GM23338 (cell line): ENCODE results near the gene POLA1. TPM values are rescaled to one million over a fixed set of nuclear protein-coding genes. Genes with fewer than 3 reads are reported as not detected.

Experiments
- ATAC-seq: fragments of 200-7000 bp; cut with Tn5 transposase; 3 replicates; pipeline ENCODE4 v1.9.1; 2020
- DNase-seq: peaks from one replicate; pipeline ENCODE4 v3.0.0-alpha.2; 2015; ENCODE audit warnings: low spot score
- H2AFZ ChIP-seq: fragments of 200-600 bp; sonication (generic); 2 replicates; pipeline ENCODE4 v1.8.0; 2016; ENCODE audit warnings: antibody characterized with exemption, mild to moderate bottlenecking, moderate library complexity
- H3F3A ChIP-seq: fragments of 200-600 bp; sonication (generic); replicated peaks from 2 replicates; pipeline ENCODE4 v1.8.0; 2017; ENCODE audit warnings: antibody characterized with exemption, mixed run types, low read depth
- H3K27ac ChIP-seq: fragments of 200-600 bp; sonication (generic); 2 replicates; pipeline ENCODE4 v1.6.1; 2016; ENCODE audit warnings: low read depth
- H3K27me3 ChIP-seq: fragments of 200-600 bp; sonication (generic); 2 replicates; pipeline ENCODE4 v1.8.0; 2016; ENCODE audit warnings: mild to moderate bottlenecking, mixed run types, moderate library complexity; ENCODE audit not compliant: insufficient read depth
- H3K36me3 ChIP-seq: fragments of 200-600 bp; sonication (generic); 2 replicates; pipeline ENCODE4 v1.8.0; 2016; ENCODE audit warnings: mild to moderate bottlenecking; ENCODE audit not compliant: insufficient read depth
- H3K4me1 ChIP-seq: fragments of 200-600 bp; sonication (generic); 2 replicates; pipeline ENCODE4 v1.8.0; 2016; ENCODE audit warnings: mild to moderate bottlenecking, moderate library complexity; ENCODE audit not compliant: insufficient read depth
- H3K4me2 ChIP-seq: fragments of 200-600 bp; sonication (generic); 2 replicates; pipeline ENCODE4 v1.7.1; 2017; ENCODE audit warnings: mixed run types
- H3K4me3 ChIP-seq: fragments of 200-600 bp; sonication (generic); 2 replicates; pipeline ENCODE4 v1.6.1; 2016; ENCODE audit warnings: mixed run types
- H3K79me2 ChIP-seq: fragments of 200-600 bp; sonication (generic); replicated peaks from 2 replicates; pipeline ENCODE4 v1.8.0; 2017; ENCODE audit warnings: mild to moderate bottlenecking; ENCODE audit not compliant: insufficient read depth
- H3K9me2 ChIP-seq: fragments of 200-600 bp; sonication (generic); 2 replicates; pipeline ENCODE4 v1.8.0; 2017; ENCODE audit not compliant: insufficient read depth
- H4K20me1 ChIP-seq: fragments of 200-600 bp; sonication (generic); replicated peaks from 2 replicates; pipeline ENCODE4 v1.8.0; 2017; ENCODE audit warnings: mild to moderate bottlenecking; ENCODE audit not compliant: insufficient read depth
- H3K27ac Mint-ChIP-seq: 2 replicates; pipeline ENCODE4 v1.8.0; 2020; ENCODE audit warnings: inconsistent platforms, mild to moderate bottlenecking, moderate library complexity, mixed read lengths
- H3K27me3 Mint-ChIP-seq: 3 replicates; pipeline ENCODE4 v1.8.0; 2022; ENCODE audit warnings: low read depth, mild to moderate bottlenecking, moderate library complexity, mixed read lengths, inconsistent platforms; ENCODE audit not compliant: insufficient read depth, poor library complexity
- H3K36me3 Mint-ChIP-seq: 3 replicates; pipeline ENCODE4 v1.8.0; 2021; ENCODE audit warnings: low read depth, mild to moderate bottlenecking, inconsistent platforms, moderate library complexity, mixed read lengths
- H3K4me1 Mint-ChIP-seq: 3 replicates; pipeline ENCODE4 v1.8.0; 2020; ENCODE audit warnings: mild to moderate bottlenecking, inconsistent platforms, mixed read lengths
- H3K4me3 Mint-ChIP-seq: 3 replicates; pipeline ENCODE4 v1.8.0; 2021; ENCODE audit warnings: moderate library complexity, mild to moderate bottlenecking, inconsistent platforms, mixed read lengths
- H3K9me3 Mint-ChIP-seq: 3 replicates; pipeline ENCODE4 v1.8.0; 2020; ENCODE audit warnings: moderate library complexity, mild to moderate bottlenecking, inconsistent platforms, mixed read lengths
- CREB1 ChIP-seq: fragments of 250-450 bp; sonication (Bioruptor Pico); IDR thresholded peaks from 2 replicates; pipeline ENCODE4 v1.5.0; 2020; ENCODE audit warnings: low read depth, mild to moderate bottlenecking, moderate library complexity
- EZH2 ChIP-seq: fragments of 200-600 bp; sonication (generic); IDR thresholded peaks from one replicate; pipeline ENCODE4 v1.8.0; 2017; ENCODE audit warnings: antibody characterized with exemption, mild to moderate bottlenecking, low read depth; ENCODE audit not compliant: unreplicated experiment
- EZH2phosphoT487 ChIP-seq: fragments of 200-600 bp; sonication (generic); IDR thresholded peaks from one replicate; pipeline ENCODE4 v1.8.1; 2018; ENCODE audit warnings: antibody characterized with exemption; ENCODE audit not compliant: unreplicated experiment
- JUNB ChIP-seq: IDR thresholded peaks from one replicate; pipeline ENCODE4 v1.6.1; 2016; ENCODE audit warnings: antibody characterized with exemption; ENCODE audit not compliant: unreplicated experiment
- NANOG ChIP-seq: IDR thresholded peaks from 2 replicates; pipeline ENCODE4 v1.6.1; 2016; ENCODE audit warnings: antibody characterized with exemption, borderline replicate concordance
- POLR2AphosphoS5 ChIP-seq: IDR thresholded peaks from 2 replicates; pipeline ENCODE4 v1.6.1; 2016; ENCODE audit warnings: antibody characterized with exemption, low read depth
- STAT1 ChIP-seq: IDR thresholded peaks from one replicate; pipeline ENCODE4 v1.6.1; 2016; ENCODE audit warnings: antibody characterized with exemption; ENCODE audit not compliant: unreplicated experiment
- ZNF331 ChIP-seq: fragments of 250-450 bp; sonication (Bioruptor Pico); IDR thresholded peaks from 2 replicates; pipeline ENCODE4 v1.5.0; 2020; ENCODE audit warnings: low read depth, mild to moderate bottlenecking, moderate library complexity
- polyA plus RNA-seq: library from polyadenylated mRNA; unstranded; fragments of >200 nt; fragmentation: Nextera tagmentation; extraction: Ambion mirVana; gene quantifications from 2 replicates; pipeline ENCODE4 v1.2.1, GENCODE V29; 2016
- total RNA-seq: library from RNA; depleted of rRNA; stranded (reverse); fragments of >200 nt; shearing (Covaris generic); gene quantifications from 2 replicates; pipeline ENCODE4 v1.2.3, GENCODE V29; 2014
- TF ChIP-seq, protein P1 (sequence below), 2 experiments: fragments of 200-600 bp in 1 of 2; sonication (generic) in 1 of 2; conservative IDR thresholded peaks; 2 replicates each; pipeline versions ENCODE4 v1.5.1 to v1.6.1; 2016 to 2017; ENCODE audit warnings: antibody characterized with exemption in 2 of 2, low read depth in 2 of 2, mild to moderate bottlenecking in 2 of 2, moderate library complexity in 1 of 2
- TF ChIP-seq, protein P2 (sequence below): IDR thresholded peaks from one replicate; pipeline ENCODE4 v1.6.1; 2018; ENCODE audit warnings: antibody characterized with exemption; ENCODE audit not compliant: unreplicated experiment

Gene POLA1
- total and polyA plus RNA-seq, 2 experiments from 2014 or later: 12.6 to 36.6 TPM

- Histone ChIP-seq H3K9me2 (no peaks in the 10 kb centered on the region), H4K20me1 (no peaks in the 10 kb centered on the region), H3F3A (no peaks in the 10 kb centered on the region), H3K36me3 (no peaks in the 10 kb centered on the region), H3K4me1 (peaks cover 11% of the 10 kb centered on the region; the same call in 1 of the 2 replicates), H3K4me3 (no peak overlapping the region), H2AFZ (no peak overlapping the region), H3K79me2 (no peaks in the 10 kb centered on the region), H3K27me3 (no peaks in the 10 kb centered on the region), H3K4me2 (no peak overlapping the region), H3K27ac (peak overlapping the region; percentile 47; the same call in 1 of the 2 replicates)
- DNase-seq (no peak), ATAC-seq (no peak)
- Mint-ChIP-seq H3K4me1 (peaks cover 21% of the 10 kb centered on the region), H3K27ac (peak overlapping the region; percentile 90; the same call in 1 of the 2 replicates), H3K27me3 (peaks cover 1% of the 10 kb centered on the region), H3K9me3 (no peaks in the 10 kb centered on the region; the same call in 2 of the 3 replicates), H3K36me3 (peaks cover 8% of the 10 kb centered on the region), H3K4me3 (no peak overlapping the region)
- TF ChIP-seq ZNF331 (CRISPR knock-in tag): no peak
- TF ChIP-seq EZH2: no peak
- no peak for TF ChIP-seq JUNB
- TF ChIP-seq POLR2AphosphoS5: no peak
- no peak for TF ChIP-seq NANOG
- no peak for TF ChIP-seq STAT1
- TF ChIP-seq, protein P1, sequence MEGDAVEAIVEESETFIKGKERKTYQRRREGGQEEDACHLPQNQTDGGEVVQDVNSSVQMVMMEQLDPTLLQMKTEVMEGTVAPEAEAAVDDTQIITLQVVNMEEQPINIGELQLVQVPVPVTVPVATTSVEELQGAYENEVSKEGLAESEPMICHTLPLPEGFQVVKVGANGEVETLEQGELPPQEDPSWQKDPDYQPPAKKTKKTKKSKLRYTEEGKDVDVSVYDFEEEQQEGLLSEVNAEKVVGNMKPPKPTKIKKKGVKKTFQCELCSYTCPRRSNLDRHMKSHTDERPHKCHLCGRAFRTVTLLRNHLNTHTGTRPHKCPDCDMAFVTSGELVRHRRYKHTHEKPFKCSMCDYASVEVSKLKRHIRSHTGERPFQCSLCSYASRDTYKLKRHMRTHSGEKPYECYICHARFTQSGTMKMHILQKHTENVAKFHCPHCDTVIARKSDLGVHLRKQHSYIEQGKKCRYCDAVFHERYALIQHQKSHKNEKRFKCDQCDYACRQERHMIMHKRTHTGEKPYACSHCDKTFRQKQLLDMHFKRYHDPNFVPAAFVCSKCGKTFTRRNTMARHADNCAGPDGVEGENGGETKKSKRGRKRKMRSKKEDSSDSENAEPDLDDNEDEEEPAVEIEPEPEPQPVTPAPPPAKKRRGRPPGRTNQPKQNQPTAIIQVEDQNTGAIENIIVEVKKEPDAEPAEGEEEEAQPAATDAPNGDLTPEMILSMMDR (conservative IDR thresholded peaks at IDR 0.05; ENCODE audit: low read depth in 2 of 2): no peak
- no peak for TF ChIP-seq CREB1 (CRISPR knock-in tag)
- TF ChIP-seq EZH2phosphoT487: no peak
- TF ChIP-seq, protein P2, sequence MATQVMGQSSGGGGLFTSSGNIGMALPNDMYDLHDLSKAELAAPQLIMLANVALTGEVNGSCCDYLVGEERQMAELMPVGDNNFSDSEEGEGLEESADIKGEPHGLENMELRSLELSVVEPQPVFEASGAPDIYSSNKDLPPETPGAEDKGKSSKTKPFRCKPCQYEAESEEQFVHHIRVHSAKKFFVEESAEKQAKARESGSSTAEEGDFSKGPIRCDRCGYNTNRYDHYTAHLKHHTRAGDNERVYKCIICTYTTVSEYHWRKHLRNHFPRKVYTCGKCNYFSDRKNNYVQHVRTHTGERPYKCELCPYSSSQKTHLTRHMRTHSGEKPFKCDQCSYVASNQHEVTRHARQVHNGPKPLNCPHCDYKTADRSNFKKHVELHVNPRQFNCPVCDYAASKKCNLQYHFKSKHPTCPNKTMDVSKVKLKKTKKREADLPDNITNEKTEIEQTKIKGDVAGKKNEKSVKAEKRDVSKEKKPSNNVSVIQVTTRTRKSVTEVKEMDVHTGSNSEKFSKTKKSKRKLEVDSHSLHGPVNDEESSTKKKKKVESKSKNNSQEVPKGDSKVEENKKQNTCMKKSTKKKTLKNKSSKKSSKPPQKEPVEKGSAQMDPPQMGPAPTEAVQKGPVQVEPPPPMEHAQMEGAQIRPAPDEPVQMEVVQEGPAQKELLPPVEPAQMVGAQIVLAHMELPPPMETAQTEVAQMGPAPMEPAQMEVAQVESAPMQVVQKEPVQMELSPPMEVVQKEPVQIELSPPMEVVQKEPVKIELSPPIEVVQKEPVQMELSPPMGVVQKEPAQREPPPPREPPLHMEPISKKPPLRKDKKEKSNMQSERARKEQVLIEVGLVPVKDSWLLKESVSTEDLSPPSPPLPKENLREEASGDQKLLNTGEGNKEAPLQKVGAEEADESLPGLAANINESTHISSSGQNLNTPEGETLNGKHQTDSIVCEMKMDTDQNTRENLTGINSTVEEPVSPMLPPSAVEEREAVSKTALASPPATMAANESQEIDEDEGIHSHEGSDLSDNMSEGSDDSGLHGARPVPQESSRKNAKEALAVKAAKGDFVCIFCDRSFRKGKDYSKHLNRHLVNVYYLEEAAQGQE: no peak
Observed at GRCh38 chrX:24790166-24790565, 96.4 kb downstream of the POLA1 start.

DNA sequence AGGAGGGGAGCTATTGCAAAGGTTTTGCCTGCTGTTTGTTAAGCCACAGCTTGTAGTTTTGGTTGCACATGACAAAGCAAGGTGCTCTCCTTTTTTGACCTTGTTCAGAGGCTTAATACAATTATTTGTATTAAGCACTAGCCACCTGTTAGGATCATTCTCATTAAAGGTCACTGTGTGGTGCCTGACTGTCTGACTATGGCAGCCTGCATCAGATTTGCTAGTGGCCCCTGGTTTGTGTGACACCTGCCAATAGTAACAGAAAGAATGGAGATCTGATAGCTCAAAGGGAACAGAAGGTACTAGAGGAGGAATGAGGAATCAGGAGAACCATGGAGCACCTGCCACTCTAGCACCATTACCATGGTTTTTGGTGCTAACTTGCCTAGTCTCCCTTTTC, 102.5 kb downstream of the POLA1 start:
- H3K27ac Mint-ChIP-seq: no peak overlapping the region
- Histone ChIP-seq H3K4me2 (no peak overlapping the region), H2AFZ (no peak overlapping the region), H3K4me3 (no peak overlapping the region), H3K36me3 (no peaks in the 10 kb centered on the region), H4K20me1 (no peaks in the 10 kb centered on the region), H3K27ac (no peak overlapping the region), H3K27me3 (no peaks in the 10 kb centered on the region), H3K9me2 (no peaks in the 10 kb centered on the region), H3K4me1 (no peaks in the 10 kb centered on the region), H3K79me2 (no peaks in the 10 kb centered on the region), H3F3A (no peaks in the 10 kb centered on the region)
- ATAC-seq (no peak), DNase-seq (no peak)
- H3K4me3 Mint-ChIP-seq: no peak overlapping the region
- H3K4me1 Mint-ChIP-seq: 0 out of 3 replicates have a peak, but pooled peaks cover 2% of the 10 kb centered on the region
- H3K36me3 Mint-ChIP-seq: 0 out of 3 replicates have a peak, but pooled peaks cover 3% of the 10 kb centered on the region
- TF ChIP-seq STAT1: no peak
- TF ChIP-seq, protein P1 (conservative IDR thresholded peaks at IDR 0.05; ENCODE audit: low read depth in 2 of 2): no peak
- H3K27me3 Mint-ChIP-seq: peaks cover 1% of the 10 kb centered on the region
- no peaks in the 10 kb centered on the region; the same call in 2 of the 3 replicates for H3K9me3 Mint-ChIP-seq
